Small intestine (tissue), 7 donors: Measurements from ENCODE around the gene HAUS1. TPM values are rescaled to one million over a fixed set of nuclear protein-coding genes. Genes with fewer than 3 reads are reported as not detected.
A peak's percentile ranks its signal among the peaks of the same experiment; 100 is the strongest.
"Not testable (repeated sequence)": the region's sequence is repeated elsewhere in the genome, so short reads cannot be mapped to it uniquely, and the experiment has no call there.

Source experiments
- DNase-seq, 2 donors: peaks; one replicate each; pipeline versions ENCODE4 v3.0.0 to v3.0.0-alpha.2; 2013
- FAIRE-seq: peaks from 2 replicates; lab custom pipeline; 2012; peaks lifted over from hg19 to GRCh38; lab: Jason Lieb, UNC
- H3K27ac ChIP-seq, 3 donors: one replicate each; pipeline ENCODE4 v1.5.1; 2013; ENCODE audit warnings: low read length in 2 of 3, mild to moderate bottlenecking in 2 of 3, control low read depth in 1 of 3, inconsistent platforms in 1 of 3, low read depth in 1 of 3, moderate library complexity in 1 of 3
- H3K27me3 ChIP-seq, 3 donors: one replicate each; pipeline ENCODE4 v1.6.1; 2013; ENCODE audit warnings: low read length in 3 of 3, inconsistent platforms in 1 of 3; ENCODE audit not compliant: control insufficient read depth in 3 of 3, insufficient read depth in 3 of 3
- H3K36me3 ChIP-seq, 3 donors: one replicate each; pipeline ENCODE4 v1.6.1; 2013; ENCODE audit warnings: low read length in 3 of 3, inconsistent platforms in 1 of 3, low read depth in 1 of 3, mild to moderate bottlenecking in 1 of 3, moderate library complexity in 1 of 3; ENCODE audit not compliant: control insufficient read depth in 3 of 3, insufficient read depth in 2 of 3
- H3K4me1 ChIP-seq, 3 donors: one replicate each; pipeline ENCODE4 v1.6.1; 2013; ENCODE audit warnings: low read length in 2 of 3, inconsistent platforms in 1 of 3, low read depth in 1 of 3, mild to moderate bottlenecking in 1 of 3, moderate library complexity in 1 of 3; ENCODE audit not compliant: control insufficient read depth in 3 of 3, insufficient read depth in 2 of 3
- H3K4me3 ChIP-seq, 3 donors: one replicate each; pipeline ENCODE4 v1.5.1; 2013; ENCODE audit warnings: low read length in 3 of 3, control low read depth in 1 of 3, inconsistent platforms in 1 of 3, low read depth in 1 of 3, mild to moderate bottlenecking in 1 of 3, moderate library complexity in 1 of 3
- H3K9me3 ChIP-seq, 2 donors: one replicate each; pipeline ENCODE4 v1.6.1; 2013; ENCODE audit warnings: low read depth in 1 of 2, low read length in 1 of 2; ENCODE audit not compliant: control insufficient read depth in 2 of 2, insufficient read depth in 1 of 2
- WGBS, 3 donors: extraction: QIAGEN DNeasy Blood & Tissue Kit; methylation state at CpG; one replicate each; pipeline ENCODE4 v1.1.7; 2013; 5-methylcytosine and 5-hydroxymethylcytosine counted together
- polyA plus RNA-seq, 4 donors: library from polyadenylated mRNA; stranded (reverse) in 3 of 4; unstranded in 1 of 4; fragments of 200-250 nt in 3 of 4; fragments of 120-200 nt in 1 of 4; gene quantifications; one replicate each; pipeline versions ENCODE4 v1.2.1 to v1.2.3, GENCODE V29; 2013
- donor health status: healthy with polysubstance abuse.
- donor health status: control.
- donor health status: control.
- donor health status: Bipolar disorder and iron deficiency.
- donor health status: healthy.

HAUS1 gene
- polyA plus RNA-seq, 4 donors, result 15.7 to 32.7 (median 24.2) TPM

- WGBS, 3 donors, result 90 to 94% (median 94%) methylated on average over 7 of the region's 7 CpGs
- Histone ChIP-seq H3K27me3 (no peaks in the 10 kb centered on the region), H3K36me3 (no peaks in the 10 kb centered on the region), H3K4me3 (no peak overlapping the region), H3K4me1 (no peaks in the 10 kb centered on the region), H3K27ac (no peak overlapping the region), H3K9me3 (no peaks in the 10 kb centered on the region)
- FAIRE-seq, result no peak
- no peak for DNase-seq
Measured at GRCh38 chr18:46163941-46164499, 59.8 kb downstream of the HAUS1 start.

GRCh38 chr18:46164502-46164901 is 60.3 kb downstream of the HAUS1 start:
- H3K9me3 ChIP-seq, H3K36me3 ChIP-seq, H3K4me1 ChIP-seq, DNase-seq, H3K27me3 ChIP-seq, H3K27ac ChIP-seq, FAIRE-seq, H3K4me3 ChIP-seq: not testable (repeated sequence)
- 81 to 89% (median 82%) methylated on average over 4 of the region's 4 CpGs for WGBS, 3 donors

- Histone ChIP-seq H3K4me1 (no peaks in the 10 kb centered on the region), H3K4me3 (no peak overlapping the region), H3K27me3 (no peaks in the 10 kb centered on the region), H3K36me3 (no peaks in the 10 kb centered on the region), H3K27ac (no peak overlapping the region), H3K9me3 (no peaks in the 10 kb centered on the region)
- FAIRE-seq (no peak), DNase-seq (no peak)
- WGBS, 3 donors, result 96 to 99% (median 97%) methylated on average over 13 of the region's 13 CpGs
Measured at GRCh38 chr18:46164920-46165319, 60.7 kb downstream of the HAUS1 start.

- no peak for FAIRE-seq
- 81 to 83% (median 82%) methylated on average over 6 of the region's 6 CpGs for WGBS, 3 donors
Measured at GRCh38 chr18:46166261-46166970, 62.2 kb downstream of the HAUS1 start.

GRCh38 chr18:46167971-46168370 is 63.8 kb downstream of the HAUS1 start:
- H3K27ac ChIP-seq, result no peak overlapping the region
- H3K27me3 ChIP-seq, result no peaks in the 10 kb centered on the region
- H3K4me1 ChIP-seq, result no peaks in the 10 kb centered on the region
- no peaks in the 10 kb centered on the region for H3K9me3 ChIP-seq
- H3K4me3 ChIP-seq, result no peak overlapping the region
- WGBS, 3 donors, result 17 to 43% (median 19%) methylated on average over 9 of the region's 9 CpGs
- no peaks in the 10 kb centered on the region for H3K36me3 ChIP-seq
- FAIRE-seq (no peak), DNase-seq (peak; percentile 7 to 26)

More at GRCh38 chr18:46166261-46166970, 62.2 kb downstream of the HAUS1 start:
- no peaks in the 10 kb centered on the region for H3K36me3 ChIP-seq
- H3K4me3 ChIP-seq, result no peak overlapping the region
- H3K27ac ChIP-seq, result no peak overlapping the region
- no peaks in the 10 kb centered on the region for H3K27me3 ChIP-seq
- no peaks in the 10 kb centered on the region for H3K4me1 ChIP-seq
- DNase-seq, result no peak
- no peaks in the 10 kb centered on the region for H3K9me3 ChIP-seq

- WGBS, 3 donors, result 86 to 90% (median 88%) methylated on average over 6 of the region's 6 CpGs
- Histone ChIP-seq H3K4me3 (no peak overlapping the region), H3K36me3 (no peaks in the 10 kb centered on the region), H3K27ac (no peak overlapping the region), H3K9me3 (no peaks in the 10 kb centered on the region), H3K27me3 (no peaks in the 10 kb centered on the region), H3K4me1 (no peaks in the 10 kb centered on the region)
- DNase-seq, result no peak
- no peak for FAIRE-seq
Measured at GRCh38 chr18:46169464-46169941, 65.3 kb downstream of the HAUS1 start.

- H3K9me3 ChIP-seq, result no peaks in the 10 kb centered on the region
- WGBS, 3 donors, result 89 to 92% (median 91%) methylated on average over 4 of the region's 4 CpGs
- no peaks in the 10 kb centered on the region for H3K4me1 ChIP-seq
- no peaks in the 10 kb centered on the region for H3K36me3 ChIP-seq
- DNase-seq, result no peak
- no peak overlapping the region for H3K27ac ChIP-seq
- no peak for FAIRE-seq
- H3K27me3 ChIP-seq, result no peaks in the 10 kb centered on the region
- no peak overlapping the region for H3K4me3 ChIP-seq
Measured at GRCh38 chr18:46171331-46171730, 67.1 kb downstream of the HAUS1 start.

- FAIRE-seq (no peak), DNase-seq (peak; percentile 93 to 97)
- Histone ChIP-seq H3K27ac (peak overlapping the region; percentile 78 to 92 (median 86)), H3K4me1 (no peaks in the 10 kb centered on the region), H3K36me3 (no peaks in the 10 kb centered on the region), H3K27me3 (no peaks in the 10 kb centered on the region), H3K4me3 (peak overlapping the region; percentile 88 to 100 (median 92)), H3K9me3 (no peaks in the 10 kb centered on the region)
- WGBS, 3 donors, result 0% methylated on average over 77 to 95 of the region's 95 CpGs
Measured at GRCh38 chr18:46173393-46174341, 69.5 kb downstream of the HAUS1 start.
